ENCODE results near the gene DRAM1. TPM values are rescaled to one million over a fixed set of nuclear protein-coding genes. Genes with fewer than 3 reads are reported as not detected.
"Not testable (repeated sequence)": the region's sequence is repeated elsewhere in the genome, so short reads cannot be mapped to it uniquely, and the experiment has no call there.

Gene DRAM1
- total and polyA plus RNA-seq, 2 of the 4 experiments (the other 2 are of a cell fraction), result 20.0 to 27.2 TPM

DNA sequence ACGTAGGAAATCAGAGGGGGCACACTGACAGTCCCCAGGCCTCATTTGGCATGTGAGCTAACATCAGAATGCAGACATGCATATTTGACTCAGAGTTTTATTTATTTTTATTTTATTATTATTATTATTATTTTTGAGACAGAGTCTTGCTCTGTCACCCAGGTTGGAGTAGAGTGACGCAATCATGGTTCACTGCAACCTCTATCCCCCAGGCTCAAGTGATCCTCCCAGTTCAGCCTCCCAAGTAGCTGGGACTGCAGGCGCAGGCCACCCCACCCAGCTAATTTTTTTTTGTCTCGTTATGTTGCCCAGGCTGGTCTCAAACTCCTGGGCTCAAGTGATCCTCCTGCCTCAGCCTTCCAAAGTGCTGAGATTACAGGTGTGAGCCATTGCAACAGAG is 41.4 kb downstream of the DRAM1 start:
- H2AFZ ChIP-seq (replicated peaks; ENCODE audit: low read length, poor library complexity); H2BK120ac ChIP-seq (ENCODE audit: low read depth, low read length); DNase-seq; H4K91ac ChIP-seq (ENCODE audit: insufficient read depth, low read depth, low read length); H3K9me3 ChIP-seq (ENCODE audit: control insufficient read depth, insufficient read depth, low read length); POLR2A ChIA-PET (ENCODE audit: unreplicated experiment); dilution Hi-C loops (cut with HindIII; ENCODE audit: low sequenced_read_pairs, unreplicated experiment); ATAC-seq (ENCODE audit: low read depth); H3K23ac ChIP-seq (ENCODE audit: low read depth, low read length); H3K56ac ChIP-seq (ENCODE audit: extremely low read depth, insufficient read depth, low read length); H2AK9ac ChIP-seq (replicated peaks; ENCODE audit: low read depth, low read length, poor library complexity); H4K8ac ChIP-seq (ENCODE audit: low read depth in 2 of 2, low read length in 2 of 2); in situ Hi-C loops (cut with MboI; ENCODE audit: low sequenced_read_pairs); H3K4me2 ChIP-seq (ENCODE audit: low read depth, low read length); CTCF ChIA-PET; H3K4me3 ChIP-seq (ENCODE audit: insufficient read depth, low read depth, low read length); H4K20me1 ChIP-seq (ENCODE audit: insufficient read depth, low read length); BruUV-seq (replicated peaks); H2BK15ac ChIP-seq (ENCODE audit: low read depth, low read length); H3K9ac ChIP-seq (ENCODE audit: low read depth, low read length); H3K27me3 ChIP-seq (ENCODE audit: control insufficient read depth, insufficient read depth, low read length): not testable (repeated sequence)
- intact Hi-C loops (cut with micrococcal nuclease), result loop anchor here (5.0 kb wide), 1 partner anchor 147 kb away; no protein-coding TSS in a partner anchor
- WGBS, 2 experiments (ENCODE audit: extremely low coverage in 2 of 2, insufficient read length in 1 of 2), result 80% methylated on average over 1 of the region's 4 CpGs; no CpG with 5 or more reads in 1 of the 2 experiments
- H3K4ac ChIP-seq (ENCODE audit: low read depth, low read length), result peak overlapping the region; percentile 78
- H2AK5ac ChIP-seq (ENCODE audit: low read depth, low read length), result peak overlapping the region; percentile 63
- H3K18ac ChIP-seq (ENCODE audit: low read depth, low read length), result peak overlapping the region; percentile 50
- H3K9me1 ChIP-seq (ENCODE audit: insufficient read depth, low read length), result peaks cover 12% of the 10 kb centered on the region
- H3K36me3 ChIP-seq (ENCODE audit: control insufficient read depth, insufficient read depth, low read length), result peaks cover 16% of the 10 kb centered on the region
- H3K4me1 ChIP-seq (ENCODE audit: control insufficient read depth, insufficient read depth, low read length), result peaks cover 12% of the 10 kb centered on the region
- peak overlapping the region; percentile 1; the same call in 1 of the 2 replicates for H3K27ac ChIP-seq (ENCODE audit: insufficient read depth, low read length)
- peak overlapping the region; percentile 36; the same call in 1 of the 2 replicates for H4K5ac ChIP-seq (ENCODE audit: low read depth, low read length)
- 0 out of 2 replicates have a peak overlapping the region, but pooled peaks have one; percentile 29 for H3K14ac ChIP-seq (replicated peaks; ENCODE audit: low read depth, low read length)
- H2BK5ac ChIP-seq (ENCODE audit: low read depth, low read length, poor library complexity, severe bottlenecking), result peak overlapping the region; percentile 78
- H2BK20ac ChIP-seq (ENCODE audit: low read depth, low read length), result 0 out of 2 replicates have a peak overlapping the region, but pooled peaks have one; percentile 42
- TF ChIP-seq CEBPB (IDR thresholded peaks at IDR 0.05; ENCODE audit: low read depth, low read length), result peak; percentile 53; the same call in 1 of the 2 replicates
- H3K79me1 ChIP-seq (ENCODE audit: low read depth in 1 of 2, low read length in 2 of 2), result peaks cover 3 to 27% of the 10 kb centered on the region in 2 experiments; a peak in 2 of 4 replicates

Data from IMR-90 (cell line).